ENCODE results near the gene DSCAML1. TPM values are rescaled to one million over a fixed set of nuclear protein-coding genes. Genes with fewer than 3 reads are reported as not detected.

DSCAML1 gene
- total RNA-seq, 1 experiment from 2014 or later, result not detected

- TF ChIP-seq REST (IDR thresholded peaks at IDR 0.05; ENCODE audit: low read depth) (no peak), RAD21 (IDR thresholded peaks at IDR 0.05; ENCODE audit: low read depth) (no peak), FOSL1 (IDR thresholded peaks at IDR 0.05; ENCODE audit: low read depth) (no peak)
These were observed 125.6 kb downstream of the DSCAML1 start (continued) for GRCh38 chr11:117671370-117671769.

- BruUV-seq (replicated peaks), result no TSS peak
- ATAC-seq, result no peak
- Histone ChIP-seq H3K9me3 (ENCODE audit: control insufficient read depth in 1 of 2, insufficient read depth in 1 of 2, low read depth in 1 of 2, low read length in 2 of 2) (no peaks in the 10 kb centered on the region), H4K20me1 (ENCODE audit: insufficient read depth) (no peaks in the 10 kb centered on the region), H3K27me3 (ENCODE audit: insufficient read depth, low read length) (peaks cover 52% of the 10 kb centered on the region), H3K9ac (ENCODE audit: low read length) (no peak overlapping the region), H3K36me3 (ENCODE audit: control insufficient read depth in 1 of 2, insufficient read depth in 2 of 2, low read length in 2 of 2) (no peaks in the 10 kb centered on the region), H2AFZ (ENCODE audit: low read depth, low read length, poor library complexity, severe bottlenecking) (no peak overlapping the region), H3K4me2 (ENCODE audit: low read length) (no peak overlapping the region), H3K4me3 (replicated peaks in 1 of 2; ENCODE audit: low read depth in 1 of 2, low read length in 2 of 2) (no peak overlapping the region), H3K4me1 (ENCODE audit: control insufficient read depth in 1 of 2, insufficient read depth in 2 of 2, low read length in 2 of 2) (no peaks in the 10 kb centered on the region), H3K79me2 (ENCODE audit: insufficient read depth, low read length) (no peaks in the 10 kb centered on the region), H3K27ac (ENCODE audit: low read depth, low read length) (no peak overlapping the region), H3K9me2 (ENCODE audit: insufficient read depth) (no peaks in the 10 kb centered on the region)
- ChIA-PET POLR2A (no interaction called here), RAD21 (ENCODE audit: low non-redundant PET in 1 of 2, low total read pairs in 2 of 2, uncharacterized antibody in 2 of 2, unreplicated experiment in 2 of 2) (no interaction called here), CTCF (no interaction called here)
- TF ChIP-seq EGR1 (IDR thresholded peaks at IDR 0.05; ENCODE audit: low read depth) (no peak), YY1 (IDR thresholded peaks at IDR 0.05; ENCODE audit: extremely low read depth, insufficient replicate concordance, low read depth, low read length) (no peak), CBX3 (IDR thresholded peaks at IDR 0.05; ENCODE audit: low read depth) (no peak), REST (IDR thresholded peaks at IDR 0.05; ENCODE audit: low read depth) (no peak), ELF1 (IDR thresholded peaks at IDR 0.05; ENCODE audit: borderline replicate concordance, low read depth) (no peak), CTCF (IDR thresholded peaks at IDR 0.05 in 2 of 3, conservative IDR thresholded peaks at IDR 0.05 in 1 of 3; ENCODE audit: borderline replicate concordance in 1 of 3, insufficient read depth in 1 of 3, low read depth in 2 of 3, low read length in 2 of 3) (no peak), EZH2 (IDR thresholded peaks at IDR 0.05) (no peak), ATF3 (IDR thresholded peaks at IDR 0.05) (no peak), RAD21 (IDR thresholded peaks at IDR 0.05; ENCODE audit: low read depth) (no peak), ZNF274 (IDR thresholded peaks at IDR 0.05; ENCODE audit: low read depth, low read length) (no peak)
- intact Hi-C loops (cut with micrococcal nuclease), result no loop called here
- no peak for DNase-seq (ENCODE audit: low read depth, low spot score)
These were observed 126.1 kb downstream of the DSCAML1 start for GRCh38 chr11:117670924-117671323.

Measured in HCT116 (cell line).